SK-N-SH treated with all-trans-retinoic acid at 6 μM for 48 hours (cell line): ENCODE data around the gene RGR.

ENCODE experiments used
- ATAC-seq: fragments of 200-7000 bp; cut with Tn5 transposase; 3 replicates; pipeline ENCODE4 v1.9.1; 2020; ENCODE audit warnings: mild to moderate bottlenecking, moderate library complexity
- ARNTL ChIP-seq: fragments of 450-650 bp; formaldehyde crosslinking; IDR thresholded peaks from 2 replicates; pipeline ENCODE4 v1.5.0; 2020; ENCODE audit warnings: low read depth, mild to moderate bottlenecking, moderate library complexity, borderline replicate concordance
- BACH2 ChIP-seq: fragments of 250-450 bp; sonication (Bioruptor Pico); IDR thresholded peaks from 2 replicates; pipeline ENCODE4 v1.9.0; 2021; ENCODE audit warnings: mild to moderate bottlenecking, borderline replicate concordance
- CSDC2 ChIP-seq: fragments of 250-450 bp; sonication (Bioruptor Pico); IDR thresholded peaks from 2 replicates; pipeline ENCODE4 v1.5.0; 2020; ENCODE audit warnings: mild to moderate bottlenecking, moderate library complexity
- ESRRG ChIP-seq: fragments of 250-450 bp; sonication (Bioruptor Pico); IDR thresholded peaks from 2 replicates; pipeline ENCODE4 v1.6.1; 2021; ENCODE audit warnings: mild to moderate bottlenecking
- GLIS3 ChIP-seq: fragments of 250-450 bp; sonication (Bioruptor Pico); IDR thresholded peaks from 2 replicates; pipeline ENCODE4 v1.5.0; 2020; ENCODE audit warnings: mild to moderate bottlenecking, moderate library complexity
- OSR1 ChIP-seq: fragments of 250-450 bp; sonication (Bioruptor Pico); IDR thresholded peaks from 2 replicates; pipeline ENCODE4 v1.8.0; 2022; ENCODE audit warnings: moderate library complexity, mild to moderate bottlenecking, inconsistent platforms
- RARB ChIP-seq: fragments of 250-450 bp; sonication (Bioruptor Pico); IDR thresholded peaks from 2 replicates; pipeline ENCODE4 v1.8.0; 2021; ENCODE audit warnings: mild to moderate bottlenecking, moderate library complexity
- SNAI2 ChIP-seq: fragments of 250-450 bp; sonication (Bioruptor Pico); IDR thresholded peaks from 2 replicates; pipeline ENCODE4 v1.5.0; 2020; ENCODE audit warnings: mild to moderate bottlenecking, moderate library complexity
- TCF4 ChIP-seq: fragments of 250-450 bp; sonication (Bioruptor Pico); IDR thresholded peaks from 2 replicates; pipeline ENCODE4 v1.8.0; 2021; ENCODE audit warnings: mild to moderate bottlenecking, moderate library complexity, borderline replicate concordance
- TOX ChIP-seq: fragments of 250-450 bp; sonication (Bioruptor Pico); IDR thresholded peaks from 2 replicates; pipeline ENCODE4 v1.8.0; 2021; ENCODE audit warnings: mild to moderate bottlenecking, moderate library complexity, borderline replicate concordance
- ZC3H10 ChIP-seq: fragments of 250-450 bp; sonication (Bioruptor Pico); IDR thresholded peaks from 2 replicates; pipeline ENCODE4 v1.5.1; 2021; ENCODE audit warnings: mild to moderate bottlenecking, moderate library complexity
- ZFP3 ChIP-seq: fragments of 250-450 bp; sonication (Bioruptor Pico); IDR thresholded peaks from 2 replicates; pipeline ENCODE4 v1.5.0; 2020; ENCODE audit warnings: mild to moderate bottlenecking, moderate library complexity
- ZFP30 ChIP-seq: fragments of 450-650 bp; formaldehyde crosslinking; IDR thresholded peaks from 2 replicates; pipeline ENCODE4 v1.5.0; 2022; ENCODE audit warnings: mild to moderate bottlenecking, moderate library complexity
- ZNF565 ChIP-seq: fragments of 450-650 bp; formaldehyde crosslinking; conservative IDR thresholded peaks from 2 replicates; pipeline ENCODE4 v1.5.0; 2020; ENCODE audit warnings: low read depth, mild to moderate bottlenecking, moderate library complexity
- ZNF8 ChIP-seq: fragments of 450-650 bp; formaldehyde crosslinking; IDR thresholded peaks from 2 replicates; pipeline ENCODE4 v1.5.0; 2020; ENCODE audit warnings: mild to moderate bottlenecking, moderate library complexity
- TF ChIP-seq, protein P1 (sequence below): fragments of 250-450 bp; sonication (Bioruptor Pico); IDR thresholded peaks from 2 replicates; pipeline ENCODE4 v1.8.0; 2020; ENCODE audit warnings: mild to moderate bottlenecking, moderate library complexity, borderline replicate concordance
- TF ChIP-seq, protein P2 (sequence below): fragments of 250-450 bp; sonication (Bioruptor Pico); IDR thresholded peaks from 2 replicates; pipeline ENCODE4 v1.5.0; 2020; ENCODE audit warnings: mild to moderate bottlenecking, moderate library complexity
- TF ChIP-seq, protein P3 (sequence below): fragments of 250-450 bp; sonication (Bioruptor Pico); IDR thresholded peaks from 2 replicates; pipeline ENCODE4 v1.5.1; 2021; ENCODE audit warnings: mild to moderate bottlenecking, moderate library complexity
- TF ChIP-seq, protein P4 (sequence below): fragments of 250-450 bp; sonication (Bioruptor Pico); IDR thresholded peaks from 2 replicates; pipeline ENCODE4 v1.5.1; 2020; ENCODE audit warnings: low read depth, mild to moderate bottlenecking, moderate library complexity
- TF ChIP-seq, protein P5 (sequence below): fragments of 250-450 bp; sonication (Bioruptor Pico); IDR thresholded peaks from 2 replicates; pipeline ENCODE4 v1.8.0; 2021; ENCODE audit warnings: low read depth, mild to moderate bottlenecking, moderate library complexity, borderline replicate concordance

RGR gene

DNA sequence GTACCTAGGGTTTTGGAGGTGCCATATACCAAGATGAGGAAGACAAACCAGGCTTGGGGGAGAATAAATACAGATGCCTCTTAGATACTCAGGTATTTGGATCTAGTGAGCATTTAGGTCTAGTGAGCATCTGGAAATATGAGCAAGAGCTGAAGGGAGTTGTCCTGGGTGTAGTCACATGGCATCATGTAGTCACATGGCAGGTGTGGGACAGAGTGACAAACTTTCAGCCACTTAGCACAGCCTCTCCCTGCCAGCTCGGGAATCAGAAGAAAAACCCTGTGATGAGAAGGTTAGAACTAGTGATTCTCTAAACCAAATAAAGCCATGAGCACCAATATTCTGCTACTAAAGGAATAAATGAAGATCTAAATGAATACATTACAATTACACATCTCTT lies 24.3 kb downstream of the RGR start:
- no peak for TF ChIP-seq BACH2 (CRISPR knock-in tag)
- TF ChIP-seq CSDC2 (CRISPR knock-in tag): no peak
- TF ChIP-seq, protein P1, sequence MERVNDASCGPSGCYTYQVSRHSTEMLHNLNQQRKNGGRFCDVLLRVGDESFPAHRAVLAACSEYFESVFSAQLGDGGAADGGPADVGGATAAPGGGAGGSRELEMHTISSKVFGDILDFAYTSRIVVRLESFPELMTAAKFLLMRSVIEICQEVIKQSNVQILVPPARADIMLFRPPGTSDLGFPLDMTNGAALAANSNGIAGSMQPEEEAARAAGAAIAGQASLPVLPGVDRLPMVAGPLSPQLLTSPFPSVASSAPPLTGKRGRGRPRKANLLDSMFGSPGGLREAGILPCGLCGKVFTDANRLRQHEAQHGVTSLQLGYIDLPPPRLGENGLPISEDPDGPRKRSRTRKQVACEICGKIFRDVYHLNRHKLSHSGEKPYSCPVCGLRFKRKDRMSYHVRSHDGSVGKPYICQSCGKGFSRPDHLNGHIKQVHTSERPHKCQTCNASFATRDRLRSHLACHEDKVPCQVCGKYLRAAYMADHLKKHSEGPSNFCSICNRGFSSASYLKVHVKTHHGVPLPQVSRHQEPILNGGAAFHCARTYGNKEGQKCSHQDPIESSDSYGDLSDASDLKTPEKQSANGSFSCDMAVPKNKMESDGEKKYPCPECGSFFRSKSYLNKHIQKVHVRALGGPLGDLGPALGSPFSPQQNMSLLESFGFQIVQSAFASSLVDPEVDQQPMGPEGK: no peak
- TF ChIP-seq ZFP30 (CRISPR knock-in tag): no peak
- TF ChIP-seq SNAI2 (CRISPR knock-in tag): no peak
- no peak for TF ChIP-seq TOX (CRISPR knock-in tag)
- TF ChIP-seq ZC3H10 (CRISPR knock-in tag): no peak
- TF ChIP-seq RARB (CRISPR knock-in tag): no peak
- TF ChIP-seq ZNF8 (CRISPR knock-in tag): no peak
- TF ChIP-seq ESRRG (CRISPR knock-in tag): no peak
- no peak for ATAC-seq

DNA sequence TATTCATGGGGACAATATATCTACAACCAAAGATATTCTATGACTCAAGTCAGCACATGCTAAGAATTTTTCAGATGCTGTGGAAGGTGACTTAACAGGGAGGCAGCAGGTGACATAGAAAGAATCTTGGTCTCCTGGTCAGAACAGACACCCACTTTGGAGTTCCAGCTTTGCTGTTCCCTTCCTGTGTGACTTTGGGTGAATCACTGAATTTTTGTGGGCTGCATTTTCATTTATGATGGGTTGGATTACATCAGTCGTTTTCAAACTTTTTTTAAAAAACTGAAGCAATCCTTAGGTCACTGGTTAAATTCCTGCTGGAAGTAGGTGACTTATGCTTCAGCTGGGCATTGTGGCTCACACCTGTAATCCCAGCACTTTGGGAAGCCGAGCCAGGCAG lies 24.9 kb downstream of the RGR start:
- no peak for ATAC-seq
- no peak for TF ChIP-seq GLIS3
- TF ChIP-seq, protein P2, sequence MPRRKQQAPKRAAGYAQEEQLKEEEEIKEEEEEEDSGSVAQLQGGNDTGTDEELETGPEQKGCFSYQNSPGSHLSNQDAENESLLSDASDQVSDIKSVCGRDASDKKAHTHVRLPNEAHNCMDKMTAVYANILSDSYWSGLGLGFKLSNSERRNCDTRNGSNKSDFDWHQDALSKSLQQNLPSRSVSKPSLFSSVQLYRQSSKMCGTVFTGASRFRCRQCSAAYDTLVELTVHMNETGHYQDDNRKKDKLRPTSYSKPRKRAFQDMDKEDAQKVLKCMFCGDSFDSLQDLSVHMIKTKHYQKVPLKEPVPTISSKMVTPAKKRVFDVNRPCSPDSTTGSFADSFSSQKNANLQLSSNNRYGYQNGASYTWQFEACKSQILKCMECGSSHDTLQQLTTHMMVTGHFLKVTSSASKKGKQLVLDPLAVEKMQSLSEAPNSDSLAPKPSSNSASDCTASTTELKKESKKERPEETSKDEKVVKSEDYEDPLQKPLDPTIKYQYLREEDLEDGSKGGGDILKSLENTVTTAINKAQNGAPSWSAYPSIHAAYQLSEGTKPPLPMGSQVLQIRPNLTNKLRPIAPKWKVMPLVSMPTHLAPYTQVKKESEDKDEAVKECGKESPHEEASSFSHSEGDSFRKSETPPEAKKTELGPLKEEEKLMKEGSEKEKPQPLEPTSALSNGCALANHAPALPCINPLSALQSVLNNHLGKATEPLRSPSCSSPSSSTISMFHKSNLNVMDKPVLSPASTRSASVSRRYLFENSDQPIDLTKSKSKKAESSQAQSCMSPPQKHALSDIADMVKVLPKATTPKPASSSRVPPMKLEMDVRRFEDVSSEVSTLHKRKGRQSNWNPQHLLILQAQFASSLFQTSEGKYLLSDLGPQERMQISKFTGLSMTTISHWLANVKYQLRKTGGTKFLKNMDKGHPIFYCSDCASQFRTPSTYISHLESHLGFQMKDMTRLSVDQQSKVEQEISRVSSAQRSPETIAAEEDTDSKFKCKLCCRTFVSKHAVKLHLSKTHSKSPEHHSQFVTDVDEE (CRISPR knock-in tag): no peak
- no peak for TF ChIP-seq BACH2 (CRISPR knock-in tag)
- no peak for TF ChIP-seq ARNTL (CRISPR knock-in tag)
- no peak for TF ChIP-seq OSR1 (CRISPR knock-in tag)
- TF ChIP-seq, protein P1: no peak
- TF ChIP-seq, protein P3, sequence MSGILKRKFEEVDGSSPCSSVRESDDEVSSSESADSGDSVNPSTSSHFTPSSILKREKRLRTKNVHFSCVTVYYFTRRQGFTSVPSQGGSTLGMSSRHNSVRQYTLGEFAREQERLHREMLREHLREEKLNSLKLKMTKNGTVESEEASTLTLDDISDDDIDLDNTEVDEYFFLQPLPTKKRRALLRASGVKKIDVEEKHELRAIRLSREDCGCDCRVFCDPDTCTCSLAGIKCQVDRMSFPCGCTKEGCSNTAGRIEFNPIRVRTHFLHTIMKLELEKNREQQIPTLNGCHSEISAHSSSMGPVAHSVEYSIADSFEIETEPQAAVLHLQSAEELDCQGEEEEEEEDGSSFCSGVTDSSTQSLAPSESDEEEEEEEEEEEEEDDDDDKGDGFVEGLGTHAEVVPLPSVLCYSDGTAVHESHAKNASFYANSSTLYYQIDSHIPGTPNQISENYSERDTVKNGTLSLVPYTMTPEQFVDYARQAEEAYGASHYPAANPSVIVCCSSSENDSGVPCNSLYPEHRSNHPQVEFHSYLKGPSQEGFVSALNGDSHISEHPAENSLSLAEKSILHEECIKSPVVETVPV (CRISPR knock-in tag): no peak
- TF ChIP-seq, protein P4, sequence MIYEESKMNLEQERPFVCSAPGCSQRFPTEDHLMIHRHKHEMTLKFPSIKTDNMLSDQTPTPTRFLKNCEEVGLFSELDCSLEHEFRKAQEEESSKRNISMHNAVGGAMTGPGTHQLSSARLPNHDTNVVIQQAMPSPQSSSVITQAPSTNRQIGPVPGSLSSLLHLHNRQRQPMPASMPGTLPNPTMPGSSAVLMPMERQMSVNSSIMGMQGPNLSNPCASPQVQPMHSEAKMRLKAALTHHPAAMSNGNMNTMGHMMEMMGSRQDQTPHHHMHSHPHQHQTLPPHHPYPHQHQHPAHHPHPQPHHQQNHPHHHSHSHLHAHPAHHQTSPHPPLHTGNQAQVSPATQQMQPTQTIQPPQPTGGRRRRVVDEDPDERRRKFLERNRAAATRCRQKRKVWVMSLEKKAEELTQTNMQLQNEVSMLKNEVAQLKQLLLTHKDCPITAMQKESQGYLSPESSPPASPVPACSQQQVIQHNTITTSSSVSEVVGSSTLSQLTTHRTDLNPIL (CRISPR knock-in tag): no peak
- no peak for TF ChIP-seq TCF4 (CRISPR knock-in tag)
- no peak for TF ChIP-seq ZNF8 (CRISPR knock-in tag)
- no peak for TF ChIP-seq ZFP30 (CRISPR knock-in tag)
- TF ChIP-seq RARB (CRISPR knock-in tag): no peak
- TF ChIP-seq, protein P5, sequence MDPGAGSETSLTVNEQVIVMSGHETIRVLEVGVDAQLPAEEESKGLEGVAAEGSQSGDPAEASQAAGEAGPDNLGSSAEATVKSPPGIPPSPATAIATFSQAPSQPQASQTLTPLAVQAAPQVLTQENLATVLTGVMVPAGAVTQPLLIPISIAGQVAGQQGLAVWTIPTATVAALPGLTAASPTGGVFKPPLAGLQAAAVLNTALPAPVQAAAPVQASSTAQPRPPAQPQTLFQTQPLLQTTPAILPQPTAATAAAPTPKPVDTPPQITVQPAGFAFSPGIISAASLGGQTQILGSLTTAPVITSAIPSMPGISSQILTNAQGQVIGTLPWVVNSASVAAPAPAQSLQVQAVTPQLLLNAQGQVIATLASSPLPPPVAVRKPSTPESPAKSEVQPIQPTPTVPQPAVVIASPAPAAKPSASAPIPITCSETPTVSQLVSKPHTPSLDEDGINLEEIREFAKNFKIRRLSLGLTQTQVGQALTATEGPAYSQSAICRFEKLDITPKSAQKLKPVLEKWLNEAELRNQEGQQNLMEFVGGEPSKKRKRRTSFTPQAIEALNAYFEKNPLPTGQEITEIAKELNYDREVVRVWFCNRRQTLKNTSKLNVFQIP (CRISPR knock-in tag): no peak
- no peak for TF ChIP-seq ZC3H10 (CRISPR knock-in tag)
- TF ChIP-seq TOX (CRISPR knock-in tag): no peak
- no peak for TF ChIP-seq ZFP3
- TF ChIP-seq ZNF565 (CRISPR knock-in tag): no peak
- TF ChIP-seq, all 23 proteins: peak for 0
